Lung (tissue), 12 donors: ENCODE measurements around the gene BATF2. TPM values are rescaled to one million over a fixed set of nuclear protein-coding genes. Genes with fewer than 3 reads are reported as not detected.

ENCODE experiments used
- ATAC-seq: fragments of 200-7000 bp; cut with Tn5 transposase; one replicate; pipeline ENCODE4 v1.9.1; 2020; ENCODE audit warnings: moderate number of reproducible peaks; ENCODE audit not compliant: insufficient read depth, low FRiP score
- DNase-seq, 3 donors: peaks; one replicate each; pipeline ENCODE4 v3.0.0-alpha.2; 2013 to 2017
- H3K27ac ChIP-seq, 2 donors: one replicate each; pipeline ENCODE4 v1.5.1; 2013; ENCODE audit warnings: mild to moderate bottlenecking in 2 of 2, moderate library complexity in 2 of 2, control low read depth in 1 of 2, inconsistent platforms in 1 of 2, low read depth in 1 of 2, low read length in 1 of 2
- H3K27me3 ChIP-seq, 3 donors: one replicate each; pipeline ENCODE4 v1.5.1; 2013; ENCODE audit warnings: low read length in 2 of 3; ENCODE audit not compliant: control insufficient read depth in 3 of 3, insufficient read depth in 3 of 3
- H3K36me3 ChIP-seq, 4 donors: one replicate each; pipeline ENCODE4 v1.5.1; 2013; ENCODE audit warnings: low read length in 4 of 4, mild to moderate bottlenecking in 1 of 4, moderate library complexity in 1 of 4; ENCODE audit not compliant: control insufficient read depth in 4 of 4, insufficient read depth in 4 of 4
- H3K4me1 ChIP-seq, 5 donors: one replicate each; pipeline ENCODE4 v1.5.1; 2013; ENCODE audit warnings: low read length in 5 of 5, mild to moderate bottlenecking in 2 of 5, moderate library complexity in 1 of 5; ENCODE audit not compliant: control insufficient read depth in 5 of 5, insufficient read depth in 5 of 5
- H3K4me3 ChIP-seq: one replicate; pipeline ENCODE4 v1.5.1; 2013; ENCODE audit warnings: mild to moderate bottlenecking, control low read depth, moderate library complexity
- H3K9ac ChIP-seq, 2 donors: one replicate each; pipeline ENCODE4 v1.5.1; 2013; ENCODE audit warnings: low read length in 2 of 2, control low read depth in 1 of 2; ENCODE audit not compliant: insufficient read depth in 1 of 2
- H3K9me3 ChIP-seq, 4 donors: one replicate each; pipeline ENCODE4 v1.5.1; 2013; ENCODE audit warnings: low read length in 3 of 4, mild to moderate bottlenecking in 1 of 4, moderate library complexity in 1 of 4; ENCODE audit not compliant: control insufficient read depth in 4 of 4, insufficient read depth in 3 of 4
- WGBS, 2 donors: extraction: QIAGEN DNeasy Blood & Tissue Kit; methylation state at CpG; one replicate each; pipeline ENCODE4 v1.1.7; 2013; 5-methylcytosine and 5-hydroxymethylcytosine counted together
- polyA plus RNA-seq, 2 donors: library from polyadenylated mRNA; stranded (reverse); fragments of 200-250 nt; gene quantifications; one replicate each; pipeline ENCODE4 v1.2.1, GENCODE V29; 2013
- total RNA-seq, 2 donors: library from RNA; depleted of rRNA in 1 of 2; stranded (reverse); fragments of >200 nt in 1 of 2; gene quantifications; one replicate each; pipeline ENCODE4 v1.2.1, GENCODE V29; 2014 to 2021
- TF ChIP-seq, protein P1 (sequence below): IDR thresholded peaks from 2 replicates; pipeline ENCODE4 v1.5.1; 2012; ENCODE audit warnings: mild to moderate bottlenecking; ENCODE audit errors: control extremely low read depth, extremely low read depth
- donor health status: control.
- donor health status: control.
- donor health status: Bipolar disorder and iron deficiency.
- donor health status: healthy.
- donor health status: DM: yes; HTN: yes; CAD: no.

BATF2 gene
- total and polyA plus RNA-seq, 4 donors = 2.9 to 7.4 (median 5.0) TPM

- 74 to 87% methylated on average over 7 to 8 of the region's 8 CpGs for WGBS, 2 donors
- Histone ChIP-seq H3K27me3 (peaks cover 0 to 4% (median 2%) of the 10 kb centered on the region in 3 donors), H3K4me3 (no peak overlapping the region), H3K9ac (no peak overlapping the region), H3K36me3 (no peaks in the 10 kb centered on the region), H3K9me3 (no peaks in the 10 kb centered on the region), H3K27ac (peak overlapping the region in 1 of 2 donors; percentile 47), H3K4me1 (peaks cover 0 to 5% (median 0%) of the 10 kb centered on the region in 5 donors)
- TF ChIP-seq, protein P1, sequence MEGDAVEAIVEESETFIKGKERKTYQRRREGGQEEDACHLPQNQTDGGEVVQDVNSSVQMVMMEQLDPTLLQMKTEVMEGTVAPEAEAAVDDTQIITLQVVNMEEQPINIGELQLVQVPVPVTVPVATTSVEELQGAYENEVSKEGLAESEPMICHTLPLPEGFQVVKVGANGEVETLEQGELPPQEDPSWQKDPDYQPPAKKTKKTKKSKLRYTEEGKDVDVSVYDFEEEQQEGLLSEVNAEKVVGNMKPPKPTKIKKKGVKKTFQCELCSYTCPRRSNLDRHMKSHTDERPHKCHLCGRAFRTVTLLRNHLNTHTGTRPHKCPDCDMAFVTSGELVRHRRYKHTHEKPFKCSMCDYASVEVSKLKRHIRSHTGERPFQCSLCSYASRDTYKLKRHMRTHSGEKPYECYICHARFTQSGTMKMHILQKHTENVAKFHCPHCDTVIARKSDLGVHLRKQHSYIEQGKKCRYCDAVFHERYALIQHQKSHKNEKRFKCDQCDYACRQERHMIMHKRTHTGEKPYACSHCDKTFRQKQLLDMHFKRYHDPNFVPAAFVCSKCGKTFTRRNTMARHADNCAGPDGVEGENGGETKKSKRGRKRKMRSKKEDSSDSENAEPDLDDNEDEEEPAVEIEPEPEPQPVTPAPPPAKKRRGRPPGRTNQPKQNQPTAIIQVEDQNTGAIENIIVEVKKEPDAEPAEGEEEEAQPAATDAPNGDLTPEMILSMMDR = no peak
- no peak for DNase-seq
- peak; percentile 52 for ATAC-seq
Measured at GRCh38 chr11:64970731-64971151, 26.0 kb downstream of the BATF2 start.

- Histone ChIP-seq H3K9me3 (no peaks in the 10 kb centered on the region), H3K4me1 (peaks cover 0 to 5% (median 0%) of the 10 kb centered on the region in 5 donors), H3K36me3 (no peaks in the 10 kb centered on the region), H3K27me3 (peaks cover 0 to 4% (median 2%) of the 10 kb centered on the region in 3 donors), H3K9ac (no peak overlapping the region), H3K27ac (no peak overlapping the region), H3K4me3 (no peak overlapping the region)
- ATAC-seq (no peak), DNase-seq (no peak)
- WGBS, 2 donors = 58 to 68% methylated on average over 5 of the region's 5 CpGs
- TF ChIP-seq, protein P1 = no peak
Measured at GRCh38 chr11:64969209-64969608, 27.6 kb downstream of the BATF2 start.

DNA sequence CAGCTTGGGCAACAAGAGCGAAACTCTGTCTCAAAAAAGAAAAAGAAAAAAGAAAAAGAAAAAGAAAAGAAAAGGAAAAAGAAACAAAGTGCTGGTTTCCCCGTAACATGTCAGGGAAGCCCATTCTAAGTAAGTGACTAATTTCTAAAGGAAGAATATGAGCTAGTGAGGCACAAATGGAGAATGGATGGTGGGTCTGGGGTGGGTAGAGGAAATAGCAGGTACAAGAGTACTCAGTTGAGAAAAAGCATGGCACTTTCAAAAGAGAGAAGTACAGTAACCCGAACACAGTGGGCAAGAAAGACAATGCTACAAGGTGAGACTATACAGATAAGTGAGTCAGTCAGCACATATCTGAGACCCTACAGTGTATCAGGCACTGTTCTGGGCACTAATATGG lies 29.4 kb downstream of the BATF2 start:
- ATAC-seq = no peak
- Histone ChIP-seq H3K27me3 (peaks cover 0 to 4% (median 2%) of the 10 kb centered on the region in 3 donors), H3K4me1 (peaks cover 0 to 5% (median 0%) of the 10 kb centered on the region in 5 donors), H3K36me3 (no peaks in the 10 kb centered on the region), H3K9me3 (no peaks in the 10 kb centered on the region), H3K9ac (no peak overlapping the region), H3K27ac (no peak overlapping the region), H3K4me3 (no peak overlapping the region)
- TF ChIP-seq, protein P1 = no peak
- WGBS, 2 donors = 89 to 94% methylated on average over 3 of the region's 3 CpGs
- no peak for DNase-seq

DNA sequence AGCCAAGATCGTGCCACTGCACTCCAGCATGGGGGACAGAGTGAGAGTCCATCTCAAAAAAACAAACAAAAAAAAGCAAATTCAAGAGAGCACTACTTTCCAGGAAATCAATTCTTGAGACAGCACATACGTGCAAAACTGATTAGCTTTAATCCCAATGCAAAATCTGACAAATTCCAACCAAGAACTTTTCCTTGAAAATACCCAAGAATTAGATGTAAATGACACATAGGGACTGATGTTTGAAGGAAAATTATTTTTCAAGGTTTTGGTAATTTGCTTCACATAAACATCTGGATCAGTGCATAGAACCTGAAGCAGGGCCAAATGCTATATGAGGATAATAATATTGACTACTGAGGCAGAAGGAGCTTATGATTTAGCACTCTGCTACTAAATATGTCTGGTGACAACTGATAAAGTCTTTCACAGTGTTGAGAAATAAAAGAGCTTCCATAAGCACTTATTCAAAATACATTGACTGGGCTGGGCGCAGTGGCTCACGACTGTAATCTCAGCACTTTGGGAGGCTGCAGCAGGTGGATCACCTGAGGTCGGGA lies 33.6 kb downstream of the BATF2 start:
- no peak for ATAC-seq
- WGBS, 2 donors = 85 to 93% methylated on average over 5 of the region's 5 CpGs
- Histone ChIP-seq H3K9ac (no peak overlapping the region), H3K9me3 (no peaks in the 10 kb centered on the region), H3K36me3 (no peaks in the 10 kb centered on the region), H3K4me1 (no peaks in the 10 kb centered on the region), H3K4me3 (no peak overlapping the region), H3K27me3 (no peaks in the 10 kb centered on the region), H3K27ac (no peak overlapping the region)
- DNase-seq = no peak
- TF ChIP-seq, protein P1 = no peak
